Measurements from ENCODE around the gene GRIN3B.

GRIN3B gene

DNA sequence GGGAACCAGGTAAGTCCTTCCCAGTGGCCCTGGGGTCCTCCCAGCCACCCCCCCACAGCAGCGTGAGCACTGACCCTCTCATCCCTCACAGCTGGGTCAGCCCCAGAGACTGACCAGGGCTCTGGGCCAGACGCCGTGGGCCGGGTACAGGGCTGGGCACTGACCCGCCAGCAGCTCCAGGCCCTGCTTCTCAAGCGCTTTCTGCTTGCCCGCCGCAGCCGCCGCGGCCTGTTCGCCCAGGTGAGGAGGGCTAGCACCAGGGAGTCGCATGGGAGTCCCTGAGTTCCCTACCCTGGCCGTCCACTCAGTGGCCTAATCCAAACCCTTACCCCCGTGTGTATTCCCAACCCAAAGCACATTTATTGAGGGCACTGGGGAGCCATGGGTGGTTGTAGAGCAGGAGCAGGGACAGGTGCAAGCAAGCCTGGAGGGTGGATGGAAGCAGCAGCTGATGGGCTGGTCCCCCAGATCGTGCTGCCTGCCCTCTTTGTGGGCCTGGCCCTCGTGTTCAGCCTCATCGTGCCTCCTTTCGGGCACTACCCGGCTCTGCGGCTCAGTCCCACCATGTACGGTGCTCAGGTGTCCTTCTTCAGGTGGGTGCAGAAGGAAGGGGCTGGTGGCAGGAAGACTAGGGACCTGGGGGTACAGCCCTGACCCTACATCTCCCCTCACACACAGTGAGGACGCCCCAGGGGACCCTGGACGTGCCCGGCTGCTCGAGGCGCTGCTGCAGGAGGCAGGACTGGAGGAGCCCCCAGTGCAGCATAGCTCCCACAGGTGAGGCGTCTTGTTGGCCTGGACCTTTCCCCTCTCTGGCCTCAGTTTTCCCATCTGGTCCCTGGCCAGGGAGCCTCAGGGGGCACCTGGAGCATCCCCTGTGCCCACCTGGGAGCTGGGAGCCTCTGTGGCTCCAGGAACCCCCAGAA lies 54.1 kb downstream of the GRIN3B start:
- H3K4me1 ChIP-seq (ENCODE audit: control insufficient read depth, insufficient read depth, low read length), result no peaks in the 10 kb centered on the region
- no CpG with 5 or more reads among the region's 28 CpGs for WGBS (ENCODE audit: insufficient coverage, insufficient read length)
- no peaks in the 10 kb centered on the region for H3K27me3 ChIP-seq (ENCODE audit: control insufficient read depth, insufficient read depth, low read length)
- peaks cover 13% of the 10 kb centered on the region; the same call in 1 of the 2 replicates for H3K36me3 ChIP-seq (ENCODE audit: control insufficient read depth, insufficient read depth, low read length)
- H3K9me3 ChIP-seq (ENCODE audit: control insufficient read depth, insufficient read depth, low read length), result peaks cover 12% of the 10 kb centered on the region
- no peak overlapping the region for H3K27ac ChIP-seq (ENCODE audit: low read length)
- no peak overlapping the region for H3K4me3 ChIP-seq (ENCODE audit: low read length)
- DNase-seq (ENCODE audit: low read depth, low spot score), result no peak

DNA sequence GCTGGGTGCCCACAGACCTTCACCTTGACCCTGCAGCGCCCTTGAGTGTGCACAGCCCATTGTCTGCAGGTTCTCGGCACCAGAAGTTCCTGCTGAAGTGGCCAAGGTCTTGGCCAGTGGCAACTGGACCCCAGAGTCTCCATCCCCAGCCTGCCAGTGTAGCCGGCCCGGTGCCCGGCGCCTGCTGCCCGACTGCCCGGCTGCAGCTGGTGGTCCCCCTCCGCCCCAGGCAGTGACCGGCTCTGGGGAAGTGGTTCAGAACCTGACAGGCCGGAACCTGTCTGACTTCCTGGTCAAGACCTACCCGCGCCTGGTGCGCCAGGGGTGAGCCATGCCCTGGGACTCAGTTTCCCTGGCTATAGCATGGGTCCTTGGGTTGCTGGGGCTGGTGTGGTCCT lies 54.8 kb downstream of the GRIN3B start:
- WGBS (ENCODE audit: insufficient coverage, insufficient read length), result no CpG with 5 or more reads among the region's 14 CpGs
- no peak overlapping the region for H3K4me3 ChIP-seq (ENCODE audit: low read length)
- H3K27ac ChIP-seq (ENCODE audit: low read length), result no peak overlapping the region
- peaks cover 12% of the 10 kb centered on the region for H3K9me3 ChIP-seq (ENCODE audit: control insufficient read depth, insufficient read depth, low read length)
- no peaks in the 10 kb centered on the region for H3K4me1 ChIP-seq (ENCODE audit: control insufficient read depth, insufficient read depth, low read length)
- H3K36me3 ChIP-seq (ENCODE audit: control insufficient read depth, insufficient read depth, low read length), result peaks cover 13% of the 10 kb centered on the region; the same call in 1 of the 2 replicates
- H3K27me3 ChIP-seq (ENCODE audit: control insufficient read depth, insufficient read depth, low read length), result no peaks in the 10 kb centered on the region
- DNase-seq (ENCODE audit: low read depth, low spot score), result no peak

DNA sequence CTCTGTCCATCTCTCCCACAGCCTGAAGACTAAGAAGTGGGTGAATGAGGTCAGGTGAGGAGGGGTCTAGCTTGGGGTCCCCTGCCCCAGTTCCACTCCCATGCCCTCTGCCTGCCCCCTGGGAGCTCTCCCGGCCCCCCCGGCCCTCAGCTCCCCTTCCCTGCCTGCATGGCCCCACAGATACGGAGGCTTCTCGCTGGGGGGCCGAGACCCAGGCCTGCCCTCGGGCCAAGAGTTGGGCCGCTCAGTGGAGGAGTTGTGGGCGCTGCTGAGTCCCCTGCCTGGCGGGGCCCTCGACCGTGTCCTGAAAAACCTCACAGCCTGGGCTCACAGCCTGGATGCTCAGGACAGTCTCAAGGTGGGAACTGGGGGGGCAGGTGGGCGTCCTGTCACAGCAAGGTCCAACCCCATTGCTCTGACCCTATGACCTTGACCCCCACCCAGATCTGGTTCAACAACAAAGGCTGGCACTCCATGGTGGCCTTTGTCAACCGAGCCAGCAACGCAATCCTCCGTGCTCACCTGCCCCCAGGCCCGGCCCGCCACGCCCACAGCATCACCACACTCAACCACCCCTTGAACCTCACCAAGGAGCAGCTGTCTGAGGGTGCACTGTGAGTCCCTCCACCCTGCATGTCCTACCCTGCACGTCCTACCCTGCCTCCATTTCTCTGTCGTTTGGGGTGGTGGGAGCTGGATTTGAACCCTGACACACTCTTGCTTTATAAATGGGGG lies 55.8 kb downstream of the GRIN3B start:
- H3K36me3 ChIP-seq (ENCODE audit: control insufficient read depth, insufficient read depth, low read length), result peaks cover 13% of the 10 kb centered on the region; the same call in 1 of the 2 replicates
- no peaks in the 10 kb centered on the region for H3K4me1 ChIP-seq (ENCODE audit: control insufficient read depth, insufficient read depth, low read length)
- no CpG with 5 or more reads among the region's 20 CpGs for WGBS (ENCODE audit: insufficient coverage, insufficient read length)
- no peak overlapping the region for H3K4me3 ChIP-seq (ENCODE audit: low read length)
- H3K27ac ChIP-seq (ENCODE audit: low read length), result no peak overlapping the region
- peaks cover 12% of the 10 kb centered on the region for H3K9me3 ChIP-seq (ENCODE audit: control insufficient read depth, insufficient read depth, low read length)
- no peak for DNase-seq (ENCODE audit: low read depth, low spot score)
- no peaks in the 10 kb centered on the region for H3K27me3 ChIP-seq (ENCODE audit: control insufficient read depth, insufficient read depth, low read length)

DNA sequence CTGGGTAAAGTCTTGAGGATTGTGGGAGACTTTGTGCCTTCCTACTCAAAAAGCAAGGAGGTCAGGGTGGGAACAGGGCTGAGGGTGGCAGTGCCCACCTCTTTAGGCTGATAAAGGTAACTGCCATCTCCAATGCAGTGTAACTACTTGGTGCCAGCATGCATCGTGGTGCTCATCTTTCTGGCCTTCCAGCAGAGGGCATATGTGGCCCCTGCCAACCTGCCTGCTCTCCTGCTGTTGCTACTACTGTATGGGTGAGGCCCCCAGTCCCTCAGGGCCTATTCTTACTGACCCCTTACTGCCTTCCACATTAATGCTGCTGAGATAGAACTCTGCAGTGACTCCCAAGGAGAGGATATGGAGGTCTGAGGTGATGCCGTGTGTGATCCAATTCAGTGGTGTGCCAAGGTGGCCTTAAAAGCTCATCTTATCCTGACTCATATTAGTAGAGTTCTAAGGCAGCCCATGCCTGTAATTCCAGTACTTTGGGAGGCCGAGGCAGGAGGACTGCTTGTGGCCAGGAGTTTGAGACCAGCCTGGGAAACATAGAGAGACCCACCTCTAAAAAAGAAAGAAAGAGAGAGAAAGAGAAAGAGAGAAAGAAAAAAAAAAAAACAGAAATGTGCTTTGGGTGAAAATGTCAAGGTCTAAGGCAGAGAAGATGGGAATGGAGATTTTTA lies 57.1 kb downstream of the GRIN3B start:
- Histone ChIP-seq H3K27me3 (ENCODE audit: control insufficient read depth, insufficient read depth, low read length) (no peaks in the 10 kb centered on the region), H3K27ac (ENCODE audit: low read length) (no peak overlapping the region), H3K4me3 (ENCODE audit: low read length) (no peak overlapping the region), H3K4me1 (ENCODE audit: control insufficient read depth, insufficient read depth, low read length) (no peaks in the 10 kb centered on the region; the same call in 1 of the 2 replicates), H3K9me3 (ENCODE audit: control insufficient read depth, insufficient read depth, low read length) (peaks cover 12% of the 10 kb centered on the region), H3K36me3 (ENCODE audit: control insufficient read depth, insufficient read depth, low read length) (peaks cover 13% of the 10 kb centered on the region; the same call in 1 of the 2 replicates)
- no peak for DNase-seq (ENCODE audit: low read depth, low spot score)
- no CpG with 5 or more reads among the region's 3 CpGs for WGBS (ENCODE audit: insufficient coverage, insufficient read length)

DNA sequence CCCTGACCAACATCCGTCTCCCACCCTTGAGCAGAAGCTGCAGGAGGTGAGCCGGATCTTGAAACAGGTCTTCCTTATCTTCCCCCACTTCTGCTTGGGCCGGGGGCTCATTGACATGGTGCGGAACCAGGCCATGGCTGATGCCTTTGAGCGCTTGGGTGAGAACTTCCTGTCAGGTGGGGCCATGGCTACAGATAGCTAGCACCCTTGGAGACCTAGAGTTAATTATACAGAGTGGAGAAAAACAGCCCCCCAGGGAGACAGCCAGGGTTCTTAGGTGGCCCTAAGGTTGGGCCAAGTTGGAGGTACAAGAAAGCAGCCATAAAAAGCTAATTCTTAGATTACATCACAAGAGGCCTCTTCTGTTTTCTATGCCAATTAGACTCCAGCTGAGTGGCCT lies 57.9 kb downstream of the GRIN3B start:
- Histone ChIP-seq H3K4me3 (ENCODE audit: low read length) (no peak overlapping the region), H3K27ac (ENCODE audit: low read length) (no peak overlapping the region), H3K9me3 (ENCODE audit: control insufficient read depth, insufficient read depth, low read length) (peaks cover 12% of the 10 kb centered on the region), H3K27me3 (ENCODE audit: control insufficient read depth, insufficient read depth, low read length) (no peaks in the 10 kb centered on the region), H3K4me1 (ENCODE audit: control insufficient read depth, insufficient read depth, low read length) (no peaks in the 10 kb centered on the region; the same call in 1 of the 2 replicates), H3K36me3 (ENCODE audit: control insufficient read depth, insufficient read depth, low read length) (peaks cover 13% of the 10 kb centered on the region; the same call in 1 of the 2 replicates)
- DNase-seq (ENCODE audit: low read depth, low spot score), result no peak
- no CpG with 5 or more reads among the region's 5 CpGs for WGBS (ENCODE audit: insufficient coverage, insufficient read length)
